GM12878 (cell line): ENCODE data around the gene CCDC12.

Source experiments
- CTCF ChIP-seq, 3 experiments: IDR thresholded peaks in 2 of 3; conservative IDR thresholded peaks in 1 of 3; 2 replicates each; pipeline ENCODE4 v1.5.1; 2011; ENCODE audit warnings: low read depth in 3 of 3, low read length in 3 of 3, mild to moderate bottlenecking in 3 of 3, control low read depth in 2 of 3, moderate library complexity in 2 of 3, inconsistent platforms in 1 of 3, mixed read lengths in 1 of 3; ENCODE audit not compliant: control insufficient read depth in 2 of 3, insufficient read depth in 1 of 3; ENCODE audit errors: extremely low read depth in 1 of 3
- ZBTB33 ChIP-seq: fragments of 450-650 bp; IDR thresholded peaks from 2 replicates; pipeline ENCODE4 v1.6.1; 2017; ENCODE audit warnings: mild to moderate bottlenecking

- no peak for TF ChIP-seq ZBTB33
- no peak for TF ChIP-seq CTCF (IDR thresholded peaks at IDR 0.05 in 2 of 3, conservative IDR thresholded peaks at IDR 0.05 in 1 of 3; ENCODE audit: control insufficient read depth in 2 of 3, extremely low read depth in 1 of 3, insufficient read depth in 1 of 3, low read depth in 3 of 3, low read length in 3 of 3)
Measured at GRCh38 chr3:47004369-47005211, 28.0 kb upstream of the CCDC12 start.
